GM23248 (cell line): Measurements from ENCODE around the gene BCAP31.

Experiments
- EZH2 ChIP-seq: fragments of 200-600 bp; sonication (generic); IDR thresholded peaks from 2 replicates; pipeline ENCODE4 v1.6.1; 2018; ENCODE audit warnings: antibody characterized with exemption, mild to moderate bottlenecking; ENCODE audit not compliant: insufficient read depth, poor library complexity, severe bottlenecking
- EZH2phosphoT487 ChIP-seq: fragments of 200-600 bp; sonication (generic); IDR thresholded peaks from 2 replicates; pipeline ENCODE4 v1.6.1; 2018; ENCODE audit warnings: antibody characterized with exemption, moderate library complexity, mild to moderate bottlenecking, low read depth; ENCODE audit not compliant: insufficient read depth

DNA sequence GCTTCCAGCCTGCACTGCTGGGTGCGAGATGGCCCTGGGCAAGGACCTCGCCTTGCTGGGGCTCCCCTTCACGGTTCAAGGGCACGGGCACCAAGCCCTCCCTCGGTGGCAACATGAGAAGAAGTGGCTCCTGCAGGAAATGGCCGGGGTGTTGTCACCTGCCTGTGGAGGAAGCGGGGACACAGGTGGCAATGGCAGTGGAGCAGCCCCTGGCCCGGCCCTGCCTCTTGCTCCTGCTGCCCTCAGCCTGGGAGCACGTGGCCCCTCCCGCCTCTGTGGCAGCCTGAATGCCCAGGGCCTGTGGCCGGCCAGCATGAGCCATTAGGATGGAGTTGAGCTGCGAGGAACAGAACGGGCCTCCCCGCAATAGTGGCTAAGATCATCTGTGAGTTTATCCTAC is 17.3 kb upstream of the BCAP31 start:
- no peak for TF ChIP-seq EZH2phosphoT487
- TF ChIP-seq EZH2: no peak
